Left hindlimb (tissue), 1 donor: ENCODE results near the gene C3orf49.

Source experiments
- DNase-seq: peaks from one replicate; pipeline ENCODE4 v3.0.0-alpha.2; 2018

C3orf49 gene

GRCh38 chr3:63853106-63853505 lies 34.0 kb downstream of the C3orf49 start:
- DNase-seq: no peak

- DNase-seq: no peak
Observed at GRCh38 chr3:63855333-63855940, 36.3 kb downstream of the C3orf49 start.

- no peak for DNase-seq
Observed at GRCh38 chr3:63857311-63857710, 38.2 kb downstream of the C3orf49 start.

GRCh38 chr3:63860776-63861175 lies 41.7 kb downstream of the C3orf49 start:
- DNase-seq: no peak

GRCh38 chr3:63861306-63861705 lies 42.2 kb downstream of the C3orf49 start:
- no peak for DNase-seq

GRCh38 chr3:63862804-63863149 lies 43.7 kb downstream of the C3orf49 start:
- no peak for DNase-seq

- peak; percentile 80 for DNase-seq
Observed at GRCh38 chr3:63863150-63864007, 44.3 kb downstream of the C3orf49 start, which contains the start of the genes ATXN7 and THOC7. Gene ATXN7 (plus strand): TSS chr3:63863867. CDS start chr3:63912599, 48,732 bp downstream. Gene THOC7 (minus strand): TSS chr3:63863805. CDS start chr3:63863790, 15 bp downstream.

- peak; percentile 73 for DNase-seq
Observed at GRCh38 chr3:63864008-63864964, 45.2 kb downstream of the C3orf49 start.

- no peak for DNase-seq
Observed at GRCh38 chr3:63864965-63865327, 45.8 kb downstream of the C3orf49 start.

GRCh38 chr3:63867225-63867624 lies 48.1 kb downstream of the C3orf49 start:
- no peak for DNase-seq

GRCh38 chr3:63869940-63870614 lies 51.0 kb downstream of the C3orf49 start:
- DNase-seq: no peak

- DNase-seq: no peak
Observed at GRCh38 chr3:63870615-63871005, 51.5 kb downstream of the C3orf49 start.

- DNase-seq: no peak
Observed at GRCh38 chr3:63872135-63872924, 53.2 kb downstream of the C3orf49 start.

GRCh38 chr3:63874769-63875168 lies 55.7 kb downstream of the C3orf49 start:
- no peak for DNase-seq

GRCh38 chr3:63875510-63875909 lies 56.4 kb downstream of the C3orf49 start:
- DNase-seq: no peak

- DNase-seq: no peak
Observed at GRCh38 chr3:63876260-63876659, 57.2 kb downstream of the C3orf49 start.

- no peak for DNase-seq
Observed at GRCh38 chr3:63877737-63878393, 58.8 kb downstream of the C3orf49 start.

GRCh38 chr3:63878394-63879060 lies 59.4 kb downstream of the C3orf49 start:
- no peak for DNase-seq

- no peak for DNase-seq
Observed at GRCh38 chr3:63880653-63881052, 61.6 kb downstream of the C3orf49 start.

GRCh38 chr3:63886858-63887257 lies 67.8 kb downstream of the C3orf49 start:
- no peak for DNase-seq

- DNase-seq: no peak
Observed at GRCh38 chr3:63891518-63891917, 72.4 kb downstream of the C3orf49 start.
